Measurements from ENCODE around the gene SLC29A1. TPM values are rescaled to one million over a fixed set of nuclear protein-coding genes. Genes with fewer than 3 reads are reported as not detected.

Gene SLC29A1
- total and polyA plus RNA-seq, 2 donors (not counting 1 experiment from before 2014, with no cell fraction given) = 6.0 to 7.3 TPM

DNA sequence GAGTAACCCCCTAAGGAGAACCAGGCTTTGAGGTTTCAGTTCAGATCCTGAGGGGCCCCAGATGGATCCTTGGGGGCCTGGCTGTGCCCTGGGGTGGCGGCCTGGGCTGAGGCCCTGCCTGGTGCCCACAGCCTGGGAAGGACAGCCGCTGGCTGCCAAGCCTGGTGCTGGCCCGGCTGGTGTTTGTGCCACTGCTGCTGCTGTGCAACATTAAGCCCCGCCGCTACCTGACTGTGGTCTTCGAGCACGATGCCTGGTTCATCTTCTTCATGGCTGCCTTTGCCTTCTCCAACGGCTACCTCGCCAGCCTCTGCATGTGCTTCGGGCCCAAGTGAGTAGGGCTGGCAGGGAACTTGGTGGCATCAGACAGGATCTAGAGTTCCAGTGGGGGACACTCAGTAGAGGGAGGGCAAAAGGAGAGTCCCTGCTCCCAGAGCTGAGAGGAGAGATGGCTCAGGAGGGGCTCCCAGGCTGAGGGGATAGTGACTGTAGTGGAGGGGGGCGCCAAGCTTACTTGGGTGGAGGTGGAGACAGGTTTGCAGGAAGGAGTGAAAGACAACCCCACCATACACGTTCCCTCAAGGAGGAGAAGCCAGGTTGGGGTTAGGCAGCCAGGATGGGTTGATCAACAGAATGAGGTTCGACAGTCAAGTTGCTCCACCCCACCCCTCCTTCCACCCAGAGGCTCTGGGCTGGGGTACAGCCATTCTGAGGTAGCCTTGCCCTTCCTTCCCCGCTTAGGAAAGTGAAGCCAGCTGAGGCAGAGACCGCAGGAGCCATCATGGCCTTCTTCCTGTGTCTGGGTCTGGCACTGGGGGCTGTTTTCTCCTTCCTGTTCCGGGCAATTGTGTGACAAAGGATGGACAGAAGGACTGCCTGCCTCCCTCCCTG, 9.5 kb downstream of the SLC29A1 start:
- H3K4me3 Mint-ChIP-seq = no peak overlapping the region

More for the DNA sequence above, 9.5 kb downstream of the SLC29A1 start:
- H3K27ac Mint-ChIP-seq = no peak overlapping the region
- DNase-seq (no peak), ATAC-seq (ENCODE audit: low read depth) (no peak)
- intact Hi-C loops (cut with micrococcal nuclease) = no loop called here
- TF ChIP-seq, protein P1, sequence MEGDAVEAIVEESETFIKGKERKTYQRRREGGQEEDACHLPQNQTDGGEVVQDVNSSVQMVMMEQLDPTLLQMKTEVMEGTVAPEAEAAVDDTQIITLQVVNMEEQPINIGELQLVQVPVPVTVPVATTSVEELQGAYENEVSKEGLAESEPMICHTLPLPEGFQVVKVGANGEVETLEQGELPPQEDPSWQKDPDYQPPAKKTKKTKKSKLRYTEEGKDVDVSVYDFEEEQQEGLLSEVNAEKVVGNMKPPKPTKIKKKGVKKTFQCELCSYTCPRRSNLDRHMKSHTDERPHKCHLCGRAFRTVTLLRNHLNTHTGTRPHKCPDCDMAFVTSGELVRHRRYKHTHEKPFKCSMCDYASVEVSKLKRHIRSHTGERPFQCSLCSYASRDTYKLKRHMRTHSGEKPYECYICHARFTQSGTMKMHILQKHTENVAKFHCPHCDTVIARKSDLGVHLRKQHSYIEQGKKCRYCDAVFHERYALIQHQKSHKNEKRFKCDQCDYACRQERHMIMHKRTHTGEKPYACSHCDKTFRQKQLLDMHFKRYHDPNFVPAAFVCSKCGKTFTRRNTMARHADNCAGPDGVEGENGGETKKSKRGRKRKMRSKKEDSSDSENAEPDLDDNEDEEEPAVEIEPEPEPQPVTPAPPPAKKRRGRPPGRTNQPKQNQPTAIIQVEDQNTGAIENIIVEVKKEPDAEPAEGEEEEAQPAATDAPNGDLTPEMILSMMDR (IDR thresholded peaks at IDR 0.05) = no peak
- TF ChIP-seq EZH2 (IDR thresholded peaks at IDR 0.05; ENCODE audit: borderline replicate concordance, insufficient read depth, low read depth, low read length, poor library complexity, severe bottlenecking) = no peak
- WGBS (ENCODE audit: insufficient coverage) = 96% methylated on average over 10 of the region's 16 CpGs
- H3K79me2 ChIP-seq (ENCODE audit: control insufficient read depth, insufficient read depth, low read length) = no peaks in the 10 kb centered on the region
- H3K4me2 ChIP-seq (replicated peaks; ENCODE audit: low read depth, low read length, poor library complexity, severe bottlenecking) = no peak overlapping the region
- H3K27me3 Mint-ChIP-seq = no peaks in the 10 kb centered on the region
- H2AFZ ChIP-seq (ENCODE audit: insufficient read depth, low read depth, low read length, poor library complexity, severe bottlenecking) = no peak overlapping the region
- H3K27me3 ChIP-seq (replicated peaks in 1 of 4; ENCODE audit: control extremely low read depth in 1 of 4, control insufficient read depth in 3 of 4, insufficient read depth in 4 of 4, low read length in 3 of 4) = no peaks in the 10 kb centered on the region
- H3K9ac ChIP-seq (ENCODE audit: low read length) = no peak overlapping the region
- no peaks in the 10 kb centered on the region for H3K9me3 Mint-ChIP-seq (ENCODE audit: insufficient read depth)
- H3K4me3 ChIP-seq (ENCODE audit: control extremely low read depth in 1 of 5, extremely low read depth in 1 of 5, insufficient read depth in 1 of 5, low read depth in 2 of 5, low read length in 4 of 5) = no peak overlapping the region
- POLR2A ChIA-PET = no interaction called here
- no peaks in the 10 kb centered on the region for H3K9me3 ChIP-seq (ENCODE audit: control extremely low read depth in 1 of 3, control insufficient read depth in 2 of 3, insufficient read depth in 1 of 3, low read length in 2 of 3)
- CTCF ChIA-PET = interaction anchor here (2.1 to 2.4 kb wide), 2 partner anchors 9 to 61 kb away, joined by 10 to 16 read pairs; partner anchors contain the start of gene SLC29A1
- H3K4me1 ChIP-seq (ENCODE audit: control insufficient read depth in 2 of 2, insufficient read depth in 2 of 2, low read length in 2 of 2) = peaks cover 6 to 8% of the 10 kb centered on the region in 2 donors
- H3K27ac ChIP-seq (ENCODE audit: low read length in 2 of 2) = no peak overlapping the region
- H3K4me1 Mint-ChIP-seq = peaks cover 8% of the 10 kb centered on the region
- no peaks in the 10 kb centered on the region for H4K20me1 ChIP-seq (ENCODE audit: control insufficient read depth, insufficient read depth, low read length, poor library complexity, severe bottlenecking)
- H3K36me3 ChIP-seq (replicated peaks in 1 of 2; ENCODE audit: control extremely low read depth in 1 of 2, control insufficient read depth in 1 of 2, extremely low read depth in 1 of 2, insufficient read depth in 2 of 2, low read length in 1 of 2) = no peaks in the 10 kb centered on the region
